Measurements from ENCODE around the gene CCDC172.
A peak's percentile ranks its signal among the peaks of the same experiment; 100 is the strongest.

The CCDC172 gene

GRCh38 chr10:116286626-116287200, 37.5 kb upstream of the CCDC172 start:
- Histone ChIP-seq H3K4me3 (ENCODE audit: low read depth, low read length) (no peak overlapping the region), H3K27ac (ENCODE audit: extremely low read depth, low read depth, low read length) (no peak overlapping the region), H3K36me3 (ENCODE audit: control insufficient read depth in 2 of 2, insufficient read depth in 1 of 2, low read length in 2 of 2) (no peaks in the 10 kb centered on the region), H3K9me3 (ENCODE audit: control insufficient read depth, insufficient read depth, low read depth, low read length) (no peaks in the 10 kb centered on the region), H3K4me1 (ENCODE audit: control insufficient read depth, insufficient read depth, low read length) (no peaks in the 10 kb centered on the region)
- ChIA-PET POLR2A (no interaction called here), CTCF (interaction anchor here (0.6 to 3.6 kb wide), 14 partner anchors 8 to 930 kb away, joined by 3 to 42 read pairs (median 5); partner anchors contain the start of gene GFRA1)
- TF ChIP-seq ZNF830 (tag by site-specific recombination; IDR thresholded peaks at IDR 0.05; ENCODE audit: low read depth) (no peak), ZNF132 (tag by site-specific recombination; IDR thresholded peaks at IDR 0.05; ENCODE audit: borderline replicate concordance) (no peak), ZNF501 (tag by site-specific recombination; IDR thresholded peaks at IDR 0.05) (no peak), ZNF549 (tag by site-specific recombination; IDR thresholded peaks at IDR 0.05) (no peak)

- no peaks in the 10 kb centered on the region for H3K4me1 ChIP-seq (ENCODE audit: control insufficient read depth, insufficient read depth, low read length)
- no peak overlapping the region for H3K27ac ChIP-seq (ENCODE audit: extremely low read depth, low read depth, low read length)
- TF ChIP-seq ZNF24 (tag by site-specific recombination; IDR thresholded peaks at IDR 0.05) = no peak
- TF ChIP-seq ZXDB (tag by site-specific recombination; IDR thresholded peaks at IDR 0.05) = no peak
- 0 out of 2 replicates have a peak, but pooled peaks have one; percentile 30 for TF ChIP-seq ZNF660 (tag by site-specific recombination; IDR thresholded peaks at IDR 0.05)
- TF ChIP-seq ZNF416 (tag by site-specific recombination; IDR thresholded peaks at IDR 0.05) = no peak
- peak; percentile 85 for TF ChIP-seq ZNF654 (tag by site-specific recombination; IDR thresholded peaks at IDR 0.05; ENCODE audit: low read depth)
- peak; percentile 55; the same call in 1 of the 2 replicates for TF ChIP-seq CTCF (tag by site-specific recombination; IDR thresholded peaks at IDR 0.05)
- TF ChIP-seq ZNF664 (tag by site-specific recombination; IDR thresholded peaks at IDR 0.05) = peak; percentile 71; the same call in 1 of the 2 replicates
- TF ChIP-seq ZNF626 (tag by site-specific recombination; IDR thresholded peaks at IDR 0.05) = no peak
- ChIA-PET CTCF (interaction anchor here (0.6 to 3.6 kb wide), 35 partner anchors 10 to 1010 kb away, joined by 3 to 42 read pairs (median 4); partner anchors contain the start of gene GFRA1), POLR2A (no interaction called here)
- no peaks in the 10 kb centered on the region for H3K9me3 ChIP-seq (ENCODE audit: control insufficient read depth, insufficient read depth, low read depth, low read length)
- no peak overlapping the region for H3K4me3 ChIP-seq (ENCODE audit: low read depth, low read length)
- no peaks in the 10 kb centered on the region for H3K36me3 ChIP-seq (ENCODE audit: control insufficient read depth in 2 of 2, insufficient read depth in 1 of 2, low read length in 2 of 2)
Measured at GRCh38 chr10:116287906-116288501, 36.2 kb upstream of the CCDC172 start.

GRCh38 chr10:116289652-116290051, 34.6 kb upstream of the CCDC172 start:
- POLR2A ChIA-PET = no interaction called here
- CTCF ChIA-PET = interaction anchor here (3.6 kb wide), 1 partner anchor 582 kb away, joined by 42 read pairs; no protein-coding TSS in a partner anchor
- Histone ChIP-seq H3K9me3 (ENCODE audit: control insufficient read depth, insufficient read depth, low read depth, low read length) (no peaks in the 10 kb centered on the region), H3K27ac (ENCODE audit: extremely low read depth, low read depth, low read length) (no peak overlapping the region), H3K4me3 (ENCODE audit: low read depth, low read length) (no peak overlapping the region), H3K4me1 (ENCODE audit: control insufficient read depth, insufficient read depth, low read length) (no peaks in the 10 kb centered on the region), H3K36me3 (ENCODE audit: control insufficient read depth in 2 of 2, insufficient read depth in 1 of 2, low read length in 2 of 2) (no peaks in the 10 kb centered on the region)
- TF ChIP-seq ZNF24 (tag by site-specific recombination; IDR thresholded peaks at IDR 0.05) (no peak), PRDM1 (tag by site-specific recombination; IDR thresholded peaks at IDR 0.05) (peak; percentile 58; the same call in 1 of the 2 replicates), SETDB1 (IDR thresholded peaks at IDR 0.05; ENCODE audit: insufficient read length, low read length) (no peak), ZBTB8A (tag by site-specific recombination; IDR thresholded peaks at IDR 0.05) (no peak), ZNF366 (tag by site-specific recombination; conservative IDR thresholded peaks at IDR 0.05) (peak; percentile 79), ZNF596 (tag by site-specific recombination; IDR thresholded peaks at IDR 0.05) (peak; percentile 85), ZNF571 (tag by site-specific recombination; IDR thresholded peaks at IDR 0.05) (no peak), ZNF398 (tag by site-specific recombination; IDR thresholded peaks at IDR 0.05) (no peak), ZNF626 (tag by site-specific recombination; IDR thresholded peaks at IDR 0.05) (no peak), ZBTB49 (tag by site-specific recombination; IDR thresholded peaks at IDR 0.05; ENCODE audit: low read depth) (no peak), SP2 (tag by site-specific recombination; IDR thresholded peaks at IDR 0.05) (no peak), ZNF423 (tag by site-specific recombination; IDR thresholded peaks at IDR 0.05) (no peak), IKZF3 (tag by site-specific recombination; IDR thresholded peaks at IDR 0.05) (no peak), ZNF585B (tag by site-specific recombination; IDR thresholded peaks at IDR 0.05) (no peak), WT1 (tag by site-specific recombination; IDR thresholded peaks at IDR 0.05) (no peak)

All from HEK293 (cell line).